Nephron (organoid): ENCODE measurements around the gene FNBP1.

Experiments used
- H3K27ac Mint-ChIP-seq, 3 experiments: 2 replicates each; pipeline ENCODE4 v1.8.0; 2020; ENCODE audit warnings: mixed read lengths in 3 of 3, mild to moderate bottlenecking in 2 of 3, moderate library complexity in 1 of 3
- H3K27me3 Mint-ChIP-seq: 2 replicates; pipeline ENCODE4 v1.8.0; 2021; ENCODE audit warnings: low read depth, mild to moderate bottlenecking, moderate library complexity, mixed read lengths
- H3K36me3 Mint-ChIP-seq: 2 replicates; pipeline ENCODE4 v1.8.0; 2020; ENCODE audit warnings: low read depth, mixed read lengths
- H3K4me1 Mint-ChIP-seq: 2 replicates; pipeline ENCODE4 v1.8.0; 2020; ENCODE audit warnings: mixed read lengths
- H3K4me3 Mint-ChIP-seq, 3 experiments: 2 replicates each; pipeline ENCODE4 v1.8.0; 2020; ENCODE audit warnings: mild to moderate bottlenecking in 3 of 3, mixed read lengths in 3 of 3, moderate library complexity in 2 of 3
- H3K9me3 Mint-ChIP-seq: 2 replicates; pipeline ENCODE4 v1.8.0; 2020; ENCODE audit warnings: mixed read lengths
- TF ChIP-seq, protein P1 (sequence below), 3 experiments: fragments of 200-600 bp; sonication (generic); IDR thresholded peaks; one replicate each; pipeline ENCODE4 v1.5.0; 2021; ENCODE audit warnings: antibody characterized with exemption in 3 of 3; ENCODE audit not compliant: unreplicated experiment in 3 of 3

Gene FNBP1

DNA sequence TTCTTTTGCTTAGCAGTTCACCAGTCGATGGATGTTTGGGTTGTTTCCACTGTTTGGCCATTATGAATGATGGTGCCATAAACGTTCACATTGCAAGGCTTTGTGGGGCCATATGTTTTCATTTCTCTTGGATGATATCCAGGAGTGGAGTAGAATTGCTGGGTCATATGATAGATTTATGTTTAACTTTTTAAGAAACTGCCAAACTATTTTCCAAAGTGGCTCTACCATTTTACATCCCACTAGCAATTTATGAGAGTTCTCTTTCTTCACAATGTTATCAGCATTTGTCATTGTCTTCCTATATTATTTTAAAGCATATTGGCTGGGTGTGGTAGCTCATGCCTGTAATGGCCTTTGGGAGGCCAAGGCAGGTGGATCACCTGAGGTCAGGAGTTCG, 15.9 kb upstream of the FNBP1 start:
- TF ChIP-seq, protein P1, sequence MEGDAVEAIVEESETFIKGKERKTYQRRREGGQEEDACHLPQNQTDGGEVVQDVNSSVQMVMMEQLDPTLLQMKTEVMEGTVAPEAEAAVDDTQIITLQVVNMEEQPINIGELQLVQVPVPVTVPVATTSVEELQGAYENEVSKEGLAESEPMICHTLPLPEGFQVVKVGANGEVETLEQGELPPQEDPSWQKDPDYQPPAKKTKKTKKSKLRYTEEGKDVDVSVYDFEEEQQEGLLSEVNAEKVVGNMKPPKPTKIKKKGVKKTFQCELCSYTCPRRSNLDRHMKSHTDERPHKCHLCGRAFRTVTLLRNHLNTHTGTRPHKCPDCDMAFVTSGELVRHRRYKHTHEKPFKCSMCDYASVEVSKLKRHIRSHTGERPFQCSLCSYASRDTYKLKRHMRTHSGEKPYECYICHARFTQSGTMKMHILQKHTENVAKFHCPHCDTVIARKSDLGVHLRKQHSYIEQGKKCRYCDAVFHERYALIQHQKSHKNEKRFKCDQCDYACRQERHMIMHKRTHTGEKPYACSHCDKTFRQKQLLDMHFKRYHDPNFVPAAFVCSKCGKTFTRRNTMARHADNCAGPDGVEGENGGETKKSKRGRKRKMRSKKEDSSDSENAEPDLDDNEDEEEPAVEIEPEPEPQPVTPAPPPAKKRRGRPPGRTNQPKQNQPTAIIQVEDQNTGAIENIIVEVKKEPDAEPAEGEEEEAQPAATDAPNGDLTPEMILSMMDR (IDR thresholded peaks at IDR 0.05; ENCODE audit: unreplicated experiment in 3 of 3): no peak
- H3K36me3 Mint-ChIP-seq: peaks cover 21% of the 10 kb centered on the region
- peaks cover 11% of the 10 kb centered on the region for H3K4me1 Mint-ChIP-seq
- peak overlapping the region; percentile 37 to 81 (median 77) for H3K4me3 Mint-ChIP-seq
- peak overlapping the region; percentile 83 to 96 (median 91) for H3K27ac Mint-ChIP-seq
- no peaks in the 10 kb centered on the region for H3K9me3 Mint-ChIP-seq
- H3K27me3 Mint-ChIP-seq: no peaks in the 10 kb centered on the region

DNA sequence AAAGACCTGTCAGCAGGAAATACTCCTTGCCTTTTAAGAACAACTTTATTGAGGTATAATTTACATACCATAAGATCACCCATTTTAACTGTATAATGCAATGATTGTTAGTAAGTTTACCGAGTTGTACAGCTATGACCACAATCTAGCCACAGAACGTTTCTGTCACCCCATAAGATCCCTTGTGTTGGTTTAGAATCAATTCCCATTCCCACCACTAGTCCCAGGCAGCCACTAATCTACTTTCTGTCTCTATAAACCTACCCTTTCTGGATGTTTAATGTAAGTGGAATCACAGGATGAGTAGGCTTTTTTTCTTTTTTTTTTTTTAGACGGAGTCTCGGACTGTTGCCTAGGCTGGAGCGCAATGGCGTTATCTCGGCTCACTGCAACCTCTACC, 15.2 kb upstream of the FNBP1 start:
- TF ChIP-seq, protein P1 (IDR thresholded peaks at IDR 0.05; ENCODE audit: unreplicated experiment in 3 of 3): peak in 1 of 3 experiments; percentile 24
- Mint-ChIP-seq H3K27ac (peak overlapping the region; percentile 29 to 83 (median 29)), H3K36me3 (peaks cover 21% of the 10 kb centered on the region), H3K9me3 (no peaks in the 10 kb centered on the region), H3K4me3 (peak overlapping the region in 2 of 3 experiments; percentile 17 to 37), H3K4me1 (peaks cover 11% of the 10 kb centered on the region), H3K27me3 (no peaks in the 10 kb centered on the region)

DNA sequence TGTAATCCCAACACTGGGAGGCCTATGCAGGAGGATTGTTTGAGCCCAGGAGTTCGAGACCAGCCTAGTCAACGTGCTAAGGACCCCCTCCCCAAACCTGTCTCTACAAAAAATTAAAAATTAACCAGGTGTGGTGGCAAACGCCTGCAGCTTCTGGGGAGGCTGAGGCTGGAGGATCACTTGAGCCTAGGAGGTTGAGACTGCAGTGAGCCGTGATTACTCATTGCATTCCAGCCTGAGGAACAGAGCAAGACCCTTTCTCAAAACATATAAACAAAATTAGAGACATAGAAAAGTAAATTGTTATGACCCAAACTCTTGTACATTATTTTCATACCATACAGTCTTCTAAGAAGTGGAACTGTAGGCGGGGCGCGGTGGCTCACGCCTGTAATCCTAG, 11.8 kb upstream of the FNBP1 start:
- TF ChIP-seq, protein P1 (IDR thresholded peaks at IDR 0.05; ENCODE audit: unreplicated experiment in 3 of 3): no peak
- no peaks in the 10 kb centered on the region for H3K9me3 Mint-ChIP-seq
- H3K27ac Mint-ChIP-seq: peak overlapping the region; percentile 98 to 99 (median 99)
- peaks cover 16% of the 10 kb centered on the region for H3K4me1 Mint-ChIP-seq
- H3K36me3 Mint-ChIP-seq: peaks cover 9% of the 10 kb centered on the region
- peak overlapping the region; percentile 97 to 99 (median 98) for H3K4me3 Mint-ChIP-seq
- no peaks in the 10 kb centered on the region for H3K27me3 Mint-ChIP-seq

DNA sequence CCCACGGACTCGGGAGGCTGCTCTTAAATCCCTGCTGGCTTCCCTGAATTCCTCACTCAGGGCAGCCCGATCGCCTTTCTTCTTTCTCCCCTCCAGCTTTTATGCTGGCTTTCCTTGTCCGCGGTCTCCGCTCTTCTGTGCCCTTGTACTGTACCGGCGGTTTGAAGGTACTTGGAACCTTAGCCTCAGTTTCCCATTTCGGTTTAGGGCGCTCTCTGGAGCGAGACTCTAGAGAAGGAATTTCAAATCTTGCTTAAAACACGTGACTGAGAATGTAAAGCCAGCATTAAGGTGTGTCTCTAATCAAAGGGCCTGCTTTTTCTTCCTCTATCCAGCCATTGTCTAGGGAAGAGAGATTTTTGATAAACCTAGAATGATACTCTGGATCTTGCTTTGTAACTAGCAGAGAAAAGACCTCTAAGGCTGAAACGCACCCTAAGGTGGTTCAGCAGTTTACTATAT, 11.4 kb upstream of the FNBP1 start:
- H3K36me3 Mint-ChIP-seq: peaks cover 9% of the 10 kb centered on the region
- H3K4me3 Mint-ChIP-seq: peak overlapping the region; percentile 97 to 99 (median 98)
- no peaks in the 10 kb centered on the region for H3K9me3 Mint-ChIP-seq
- H3K4me1 Mint-ChIP-seq: peaks cover 16% of the 10 kb centered on the region
- H3K27me3 Mint-ChIP-seq: no peaks in the 10 kb centered on the region
- TF ChIP-seq, protein P1 (IDR thresholded peaks at IDR 0.05; ENCODE audit: unreplicated experiment in 3 of 3): no peak
- peak overlapping the region; percentile 98 to 99 (median 99) for H3K27ac Mint-ChIP-seq

DNA sequence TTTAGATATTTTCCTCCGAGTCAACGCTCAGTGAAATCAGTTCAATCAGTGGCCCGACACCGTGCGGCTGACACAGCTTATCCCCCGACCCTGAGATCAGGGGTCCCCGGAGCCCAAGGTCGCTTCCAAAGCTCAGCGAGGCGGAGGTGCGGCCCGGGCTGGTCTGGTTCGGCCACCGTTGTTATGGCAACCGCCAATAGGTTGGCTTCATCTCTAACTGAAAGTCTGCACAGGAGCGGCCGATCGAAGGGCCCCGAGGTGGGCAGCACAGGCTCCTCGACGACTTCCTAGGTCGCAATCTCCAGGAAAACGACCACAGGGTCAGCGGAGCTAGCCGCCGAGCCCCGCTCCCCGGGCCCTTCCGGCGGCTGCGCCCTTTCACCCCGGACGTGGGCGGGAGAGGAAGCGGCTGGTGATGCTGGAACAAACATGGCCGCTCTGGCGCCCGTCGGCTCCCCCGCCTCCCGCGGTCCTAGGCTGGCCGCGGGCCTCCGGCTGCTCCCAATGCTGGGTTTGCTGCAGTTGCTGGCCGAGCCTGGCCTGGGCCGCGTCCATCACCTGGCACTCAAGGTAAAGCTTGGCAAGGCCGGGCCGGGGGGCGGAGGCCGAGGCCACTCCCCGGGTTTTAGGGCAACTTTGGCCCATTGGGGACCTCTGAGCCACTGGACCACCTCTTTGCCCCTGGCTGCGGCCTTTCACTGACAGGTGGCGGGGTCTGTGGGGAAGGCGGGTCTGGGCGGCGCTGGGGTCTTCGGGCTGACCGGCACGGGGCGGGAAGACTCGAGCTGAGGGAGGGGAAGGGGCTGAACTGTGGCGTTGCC, 10.7 kb upstream of the FNBP1 start, which contains the start of gene GPR107:
GPR107 (plus strand) TSS at position 403 of the 821 bp plus-strand sequence; CDS start at position 430, 27 bp downstream.
- peaks cover 6% of the 10 kb centered on the region for H3K36me3 Mint-ChIP-seq
- peaks cover 13% of the 10 kb centered on the region for H3K4me1 Mint-ChIP-seq
- TF ChIP-seq, protein P1 (IDR thresholded peaks at IDR 0.05; ENCODE audit: unreplicated experiment in 3 of 3): no peak
- H3K27ac Mint-ChIP-seq: peak within 1 kb of the TSS; percentile 98 to 99 (median 99)
- no peaks in the 10 kb centered on the region for H3K9me3 Mint-ChIP-seq
- H3K27me3 Mint-ChIP-seq: no peaks in the 10 kb centered on the region
- peak within 1 kb of the TSS; percentile 97 to 99 (median 98) for H3K4me3 Mint-ChIP-seq
